GM12865 (cell line): ENCODE measurements around the gene CAMKK1.
A peak's percentile ranks its signal among the peaks of the same experiment; 100 is the strongest.

Source experiments
- DNase-seq: peaks from one replicate; pipeline ENCODE4 v3.0.0; 2010; ENCODE audit warnings: low read depth
- H3K4me3 ChIP-seq: 2 replicates; pipeline ENCODE4 v1.5.1; 2011; ENCODE audit warnings: mild to moderate bottlenecking, low read depth, low read length, control low read depth
- CTCF ChIP-seq: IDR thresholded peaks from 2 replicates; pipeline ENCODE4 v1.5.1; 2011; ENCODE audit warnings: low read length, control low read depth, low read depth, inconsistent platforms; ENCODE audit not compliant: insufficient read depth; ENCODE audit errors: missing control alignments

CAMKK1 gene

GRCh38 chr17:3879186-3879585 lies 13.7 kb downstream of the CAMKK1 start:
- H3K4me3 ChIP-seq: no peak overlapping the region
- DNase-seq: no peak
- no peak for TF ChIP-seq CTCF

GRCh38 chr17:3877220-3877619 lies 15.6 kb downstream of the CAMKK1 start:
- TF ChIP-seq CTCF: no peak
- no peak overlapping the region for H3K4me3 ChIP-seq
- DNase-seq: no peak

- TF ChIP-seq CTCF: no peak
- no peak overlapping the region for H3K4me3 ChIP-seq
- DNase-seq: no peak
Measured at GRCh38 chr17:3875317-3875716, 17.5 kb downstream of the CAMKK1 start.

- DNase-seq: no peak
- TF ChIP-seq CTCF: no peak
- no peak overlapping the region for H3K4me3 ChIP-seq
Measured at GRCh38 chr17:3873862-3874261, 19.0 kb downstream of the CAMKK1 start.

- peak; percentile 59 for DNase-seq
- no peak overlapping the region for H3K4me3 ChIP-seq
- TF ChIP-seq CTCF: no peak
Measured at GRCh38 chr17:3870871-3871306, 22.0 kb downstream of the CAMKK1 start.

- TF ChIP-seq CTCF: no peak
- no peak overlapping the region for H3K4me3 ChIP-seq
- no peak for DNase-seq
Measured at GRCh38 chr17:3867606-3868005, 25.2 kb downstream of the CAMKK1 start.

GRCh38 chr17:3867106-3867505 lies 25.7 kb downstream of the CAMKK1 start:
- DNase-seq: no peak
- no peak for TF ChIP-seq CTCF
- no peak overlapping the region for H3K4me3 ChIP-seq
